Smooth muscle cell (in vitro differentiated cells): ENCODE data around the gene SMIM14. TPM values are rescaled to one million over a fixed set of nuclear protein-coding genes. Genes with fewer than 3 reads are reported as not detected.
"Not testable (repeated sequence)": the region's sequence is repeated elsewhere in the genome, so short reads cannot be mapped to it uniquely, and the experiment has no call there.

ENCODE experiments used
- DNase-seq: peaks from one replicate; lab custom pipeline; 2025; ENCODE audit not compliant: unreplicated experiment; lab: John Stamatoyannopoulos, UW
- H2AFZ ChIP-seq: fragments of 200-600 bp; sonication (generic); 2 replicates; pipeline ENCODE4 v1.6.0; 2016; ENCODE audit warnings: antibody characterized with exemption, low read depth, mild to moderate bottlenecking
- H3F3A ChIP-seq: fragments of 200-600 bp; sonication (generic); 2 replicates; pipeline ENCODE4 v1.6.0; 2017; ENCODE audit warnings: antibody characterized with exemption, low read depth
- H3K27ac ChIP-seq: fragments of 200-600 bp; sonication (generic); 2 replicates; pipeline ENCODE4 v1.5.1; 2016; ENCODE audit warnings: low read depth, mild to moderate bottlenecking
- H3K27me3 ChIP-seq: fragments of 200-600 bp; sonication (generic); 2 replicates; pipeline ENCODE4 v1.6.1; 2016; ENCODE audit warnings: low read depth, mild to moderate bottlenecking
- H3K36me3 ChIP-seq: fragments of 200-600 bp; sonication (generic); 2 replicates; pipeline ENCODE4 v1.5.1; 2016; ENCODE audit warnings: low read depth
- H3K4me1 ChIP-seq: fragments of 200-600 bp; sonication (generic); 2 replicates; pipeline ENCODE4 v1.5.1; 2016; ENCODE audit warnings: low read depth
- H3K4me2 ChIP-seq: fragments of 200-600 bp; sonication (generic); 2 replicates; pipeline ENCODE4 v1.6.0; 2016; ENCODE audit warnings: mild to moderate bottlenecking
- H3K4me3 ChIP-seq: fragments of 200-600 bp; sonication (generic); 2 replicates; pipeline ENCODE4 v1.5.1; 2016; ENCODE audit warnings: mild to moderate bottlenecking
- H3K79me2 ChIP-seq: fragments of 200-600 bp; sonication (generic); 2 replicates; pipeline ENCODE4 v1.6.0; 2016; ENCODE audit warnings: low read depth, mild to moderate bottlenecking
- H3K9ac ChIP-seq: fragments of 200-600 bp; sonication (generic); 2 replicates; pipeline ENCODE4 v1.6.0; 2016; ENCODE audit warnings: low read depth
- H3K9me3 ChIP-seq: fragments of 200-600 bp; sonication (generic); replicated peaks from 2 replicates; pipeline ENCODE4 v1.5.1; 2016; ENCODE audit warnings: low read depth
- H4K20me1 ChIP-seq: fragments of 200-600 bp; sonication (generic); 2 replicates; pipeline ENCODE4 v1.6.0; 2016; ENCODE audit warnings: low read depth
- WGBS: methylation state at CpG from one replicate; pipeline ENCODE4 v1.1.7; 2016; ENCODE audit warnings: low lambda C conversion rate; 5-methylcytosine and 5-hydroxymethylcytosine counted together
- polyA plus RNA-seq: library from polyadenylated mRNA; unstranded; fragments of >200 nt; fragmentation: Nextera tagmentation; extraction: Ambion mirVana; gene quantifications from 2 replicates; pipeline ENCODE4 v1.2.1, GENCODE V29; 2016
- total RNA-seq: library from RNA; depleted of rRNA; stranded (reverse); fragments of >200 nt; gene quantifications from 2 replicates; pipeline ENCODE4 v1.2.3, GENCODE V29; 2014
- TF ChIP-seq, protein P1 (sequence below): fragments of 200-600 bp; sonication (generic); IDR thresholded peaks from 2 replicates; pipeline ENCODE4 v1.5.1; 2017; ENCODE audit warnings: borderline replicate concordance, mild to moderate bottlenecking, antibody characterized with exemption; ENCODE audit not compliant: insufficient read depth, poor library complexity, severe bottlenecking

Gene SMIM14
- total and polyA plus RNA-seq, 2 experiments from 2014 or later, result 45.0 to 47.4 TPM

DNA sequence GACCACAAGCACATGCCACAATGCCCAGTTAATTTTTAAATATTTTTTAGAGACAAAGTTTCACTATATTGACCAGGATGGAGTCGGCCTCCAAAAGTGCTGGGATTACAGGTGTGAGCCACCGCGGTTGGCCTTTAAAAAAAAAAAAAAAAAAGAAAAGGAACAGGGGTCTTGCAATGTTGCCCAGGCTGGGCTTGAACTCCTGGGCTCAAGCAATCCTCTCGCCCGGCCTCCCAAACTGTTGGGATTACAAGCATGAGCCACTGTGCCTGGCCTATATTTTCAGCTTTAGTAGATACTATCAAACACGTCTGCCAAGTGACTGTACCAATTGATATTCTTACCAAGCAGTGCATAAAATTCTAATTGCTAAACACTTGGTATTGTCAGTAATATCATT, 120.2 kb downstream of the SMIM14 start:
- no peak overlapping the region for H3K9ac ChIP-seq
- H3F3A ChIP-seq, result no peaks in the 10 kb centered on the region
- no peak overlapping the region for H3K4me3 ChIP-seq
- no peak for DNase-seq
- 95% methylated on average over 6 of the region's 6 CpGs for WGBS
- H3K4me2 ChIP-seq, result no peak overlapping the region
- H3K27me3 ChIP-seq, result no peaks in the 10 kb centered on the region
- H3K36me3 ChIP-seq, result peaks cover 4% of the 10 kb centered on the region
- no peak overlapping the region for H3K27ac ChIP-seq
- peaks cover 97% of the 10 kb centered on the region for H4K20me1 ChIP-seq
- no peaks in the 10 kb centered on the region for H3K9me3 ChIP-seq
- no peak overlapping the region for H2AFZ ChIP-seq
- TF ChIP-seq, protein P1, sequence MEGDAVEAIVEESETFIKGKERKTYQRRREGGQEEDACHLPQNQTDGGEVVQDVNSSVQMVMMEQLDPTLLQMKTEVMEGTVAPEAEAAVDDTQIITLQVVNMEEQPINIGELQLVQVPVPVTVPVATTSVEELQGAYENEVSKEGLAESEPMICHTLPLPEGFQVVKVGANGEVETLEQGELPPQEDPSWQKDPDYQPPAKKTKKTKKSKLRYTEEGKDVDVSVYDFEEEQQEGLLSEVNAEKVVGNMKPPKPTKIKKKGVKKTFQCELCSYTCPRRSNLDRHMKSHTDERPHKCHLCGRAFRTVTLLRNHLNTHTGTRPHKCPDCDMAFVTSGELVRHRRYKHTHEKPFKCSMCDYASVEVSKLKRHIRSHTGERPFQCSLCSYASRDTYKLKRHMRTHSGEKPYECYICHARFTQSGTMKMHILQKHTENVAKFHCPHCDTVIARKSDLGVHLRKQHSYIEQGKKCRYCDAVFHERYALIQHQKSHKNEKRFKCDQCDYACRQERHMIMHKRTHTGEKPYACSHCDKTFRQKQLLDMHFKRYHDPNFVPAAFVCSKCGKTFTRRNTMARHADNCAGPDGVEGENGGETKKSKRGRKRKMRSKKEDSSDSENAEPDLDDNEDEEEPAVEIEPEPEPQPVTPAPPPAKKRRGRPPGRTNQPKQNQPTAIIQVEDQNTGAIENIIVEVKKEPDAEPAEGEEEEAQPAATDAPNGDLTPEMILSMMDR, result no peak
- H3K4me1 ChIP-seq, result peaks cover 7% of the 10 kb centered on the region
- H3K79me2 ChIP-seq, result peaks cover 93% of the 10 kb centered on the region

DNA sequence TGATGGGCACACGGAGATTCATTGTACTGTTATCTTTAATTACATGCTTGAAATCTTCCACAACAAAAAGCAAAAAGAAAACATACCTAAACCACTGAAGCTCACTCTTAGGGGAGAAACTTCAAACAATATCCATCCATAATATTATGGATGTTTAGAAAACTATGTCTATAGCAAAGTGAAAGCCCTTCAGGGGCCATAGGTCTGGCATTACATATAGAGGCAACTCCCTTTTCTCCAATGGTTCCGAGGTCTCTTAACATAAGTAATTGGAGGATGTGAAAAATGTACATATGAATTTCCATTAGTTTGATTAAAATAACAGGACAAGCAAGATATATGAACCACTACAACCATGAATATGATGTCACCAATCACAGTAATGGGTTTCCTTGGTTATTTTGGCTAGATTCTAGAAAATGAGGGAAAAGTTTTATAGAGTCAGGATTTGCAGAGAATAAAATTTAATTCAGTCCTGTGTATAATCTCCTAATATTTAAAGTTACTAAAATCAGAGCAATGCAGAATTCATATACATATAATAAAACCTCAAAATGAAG, 122.2 kb downstream of the SMIM14 start:
- no peak for DNase-seq
- H3K36me3 ChIP-seq, result peaks cover 7% of the 10 kb centered on the region
- peaks cover 91% of the 10 kb centered on the region for H4K20me1 ChIP-seq
- no peak overlapping the region for H3K27ac ChIP-seq
- TF ChIP-seq, protein P1, result no peak
- H3K9me3 ChIP-seq, result no peaks in the 10 kb centered on the region
- H3F3A ChIP-seq, result no peaks in the 10 kb centered on the region
- H3K4me3 ChIP-seq, result no peak overlapping the region
- no peaks in the 10 kb centered on the region for H3K27me3 ChIP-seq
- no peak overlapping the region for H3K4me2 ChIP-seq
- H2AFZ ChIP-seq, result no peak overlapping the region
- H3K79me2 ChIP-seq, result peaks cover 73% of the 10 kb centered on the region
- no peak overlapping the region for H3K9ac ChIP-seq
- WGBS, result 91% methylated on average over 2 of the region's 2 CpGs
- H3K4me1 ChIP-seq, result no peaks in the 10 kb centered on the region

DNA sequence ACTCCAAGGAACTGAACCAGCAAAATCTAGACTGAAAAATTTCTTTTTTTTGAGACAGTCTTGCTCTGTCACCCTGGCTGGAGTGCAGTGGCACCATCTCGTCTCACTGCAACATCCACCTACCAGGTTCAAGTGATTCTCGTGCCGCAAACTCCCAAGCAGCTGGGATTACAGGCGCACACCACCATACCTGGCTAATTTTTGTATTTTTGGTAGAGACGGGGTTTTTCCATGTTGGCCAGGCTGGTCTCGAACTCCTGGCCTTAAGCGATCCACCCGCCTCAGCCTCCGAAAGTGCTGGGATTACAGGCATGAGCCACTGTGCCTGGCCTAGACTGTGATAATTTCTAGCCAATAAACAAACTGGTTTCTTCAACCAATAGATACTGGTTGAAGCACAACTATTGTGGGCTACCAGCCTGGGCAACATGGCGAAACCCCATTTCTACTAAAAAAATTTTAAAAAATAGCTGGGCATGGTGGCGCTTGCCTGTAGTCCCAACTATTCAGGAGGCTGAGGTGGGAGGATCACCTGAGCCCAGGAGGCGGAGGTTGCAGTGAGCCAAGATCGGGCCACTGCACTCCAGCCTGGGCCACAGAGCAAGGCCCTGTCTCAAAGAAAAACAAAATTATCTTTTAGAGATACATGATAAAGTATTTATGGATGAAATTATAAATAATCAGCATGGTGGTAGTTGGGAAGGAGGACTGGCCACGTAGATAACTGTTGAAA, 122.8 kb downstream of the SMIM14 start:
- 97% methylated on average over 14 of the region's 14 CpGs for WGBS
- not testable (repeated sequence) for H3K27me3 ChIP-seq, H3K4me2 ChIP-seq, H2AFZ ChIP-seq, H3K9me3 ChIP-seq, H3K9ac ChIP-seq, H3K4me1 ChIP-seq, H3K4me3 ChIP-seq, DNase-seq, H3F3A ChIP-seq, H3K36me3 ChIP-seq
- Histone ChIP-seq H3K27ac (peak overlapping the region; percentile 27), H4K20me1 (peaks cover 86% of the 10 kb centered on the region), H3K79me2 (peaks cover 67% of the 10 kb centered on the region)

DNA sequence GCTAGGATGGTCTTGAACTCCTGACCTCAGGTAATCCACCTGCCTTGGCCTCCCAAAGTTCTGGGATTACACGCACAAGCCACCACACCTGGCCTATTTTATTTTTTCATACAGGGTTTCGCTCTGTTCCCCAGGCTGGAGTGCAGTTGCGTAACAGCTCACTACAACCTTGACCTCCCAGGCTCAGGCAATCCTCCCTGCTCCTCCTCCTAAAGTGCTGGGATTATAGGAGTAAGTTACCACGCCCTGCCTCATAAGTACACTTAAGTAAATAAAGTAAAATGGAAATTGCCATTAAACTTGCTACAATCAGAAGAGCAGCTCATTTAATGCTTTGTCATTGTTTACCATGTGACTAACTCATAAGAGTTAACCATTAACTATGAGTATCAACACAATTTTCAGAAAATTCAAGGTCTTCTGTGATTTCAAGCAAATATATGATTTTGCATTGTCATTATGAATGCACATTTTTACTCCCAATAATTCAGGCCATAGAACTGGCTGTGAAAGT, 123.7 kb downstream of the SMIM14 start:
- H3K27me3 ChIP-seq, result no peaks in the 10 kb centered on the region
- peaks cover 58% of the 10 kb centered on the region for H3K79me2 ChIP-seq
- H3K9me3 ChIP-seq, result no peaks in the 10 kb centered on the region
- TF ChIP-seq, protein P1, result no peak
- peaks cover 16% of the 10 kb centered on the region for H3K36me3 ChIP-seq
- H3K9ac ChIP-seq, result no peak overlapping the region
- no peak overlapping the region for H2AFZ ChIP-seq
- H4K20me1 ChIP-seq, result peaks cover 83% of the 10 kb centered on the region
- no peak for DNase-seq
- H3F3A ChIP-seq, result no peaks in the 10 kb centered on the region
- no peak overlapping the region for H3K4me3 ChIP-seq
- H3K27ac ChIP-seq, result peak overlapping the region; percentile 27
- H3K4me1 ChIP-seq, result no peaks in the 10 kb centered on the region
- WGBS, result 77% methylated on average over 4 of the region's 4 CpGs
- no peak overlapping the region for H3K4me2 ChIP-seq

DNA sequence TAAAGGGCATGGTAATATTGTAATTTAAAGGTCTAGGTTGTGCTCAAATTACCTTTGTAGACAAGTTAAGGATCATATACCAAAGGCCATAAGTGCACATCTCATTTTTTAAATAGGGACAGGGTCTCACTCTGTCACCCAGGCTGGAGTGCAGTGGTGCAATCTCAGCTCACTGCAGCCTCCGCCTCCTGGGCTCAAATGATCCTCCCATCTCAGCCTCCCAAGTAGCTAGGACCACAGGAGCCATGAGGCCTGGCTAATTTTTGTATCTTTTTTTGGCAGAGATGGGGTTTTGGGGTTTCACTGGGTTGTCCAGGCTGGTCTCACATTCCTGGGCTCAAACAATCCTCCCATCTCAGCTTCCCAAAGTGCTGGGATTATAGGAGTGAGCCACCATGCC, 124.4 kb downstream of the SMIM14 start:
- H2AFZ ChIP-seq, H3K4me3 ChIP-seq, H3K27ac ChIP-seq, H3K4me2 ChIP-seq, H3K9me3 ChIP-seq, H3K27me3 ChIP-seq, H3F3A ChIP-seq, H3K9ac ChIP-seq, DNase-seq, H3K4me1 ChIP-seq: not testable (repeated sequence)
- H4K20me1 ChIP-seq, result peaks cover 77% of the 10 kb centered on the region
- 100% methylated on average over 1 of the region's 1 CpG for WGBS
- H3K36me3 ChIP-seq, result peaks cover 22% of the 10 kb centered on the region
- peaks cover 51% of the 10 kb centered on the region for H3K79me2 ChIP-seq
